ENCODE measurements around the gene TNFRSF1B. TPM values are rescaled to one million over a fixed set of nuclear protein-coding genes. Genes with fewer than 3 reads are reported as not detected.

Gene TNFRSF1B
- total and polyA plus RNA-seq, 2 donors (not counting 1 experiment from before 2014, with no cell fraction given) = 24.8 to 27.5 TPM

- H3K79me2 ChIP-seq (ENCODE audit: control insufficient read depth, insufficient read depth, low read length) = peaks cover 28% of the 10 kb centered on the region
These were observed 16.5 kb downstream of the TNFRSF1B start for GRCh38 chr1:12183095-12183794.

GRCh38 chr1:12184008-12184681 lies 17.4 kb downstream of the TNFRSF1B start:
- Histone ChIP-seq H4K20me1 (ENCODE audit: control insufficient read depth, extremely low read depth, insufficient read depth, low read length) (no peaks in the 10 kb centered on the region), H3K9ac (ENCODE audit: insufficient read depth, low read length) (peak overlapping the region; percentile 54), H3K36me3 (ENCODE audit: control insufficient read depth, insufficient read depth, low read length) (peaks cover 1% of the 10 kb centered on the region), H3K79me2 (ENCODE audit: control insufficient read depth, insufficient read depth, low read length) (peaks cover 26% of the 10 kb centered on the region), H3K27me3 (ENCODE audit: control insufficient read depth, insufficient read depth, low read length) (no peaks in the 10 kb centered on the region), H2AFZ (ENCODE audit: low read length) (no peak overlapping the region), H3K4me3 (replicated peaks in 1 of 4; ENCODE audit: control extremely low read depth in 1 of 4, insufficient read depth in 1 of 4, low read depth in 3 of 4, low read length in 4 of 4) (peak overlapping the region in 1 of 4 experiments; percentile 17), H3K27ac (ENCODE audit: insufficient read depth, low read length) (peak overlapping the region; percentile 64), H3K4me2 (ENCODE audit: extremely low read depth, insufficient read depth, low read length) (peak overlapping the region; percentile 56), H3K4me1 (ENCODE audit: control insufficient read depth, extremely low read depth, insufficient read depth, low read length) (peaks cover 29% of the 10 kb centered on the region), H3K9me3 (ENCODE audit: control insufficient read depth, insufficient read depth, low read depth, low read length) (no peaks in the 10 kb centered on the region)
- peak; percentile 65 to 90 for DNase-seq (ENCODE audit: low read depth in 2 of 2)
- TF ChIP-seq, protein P1, sequence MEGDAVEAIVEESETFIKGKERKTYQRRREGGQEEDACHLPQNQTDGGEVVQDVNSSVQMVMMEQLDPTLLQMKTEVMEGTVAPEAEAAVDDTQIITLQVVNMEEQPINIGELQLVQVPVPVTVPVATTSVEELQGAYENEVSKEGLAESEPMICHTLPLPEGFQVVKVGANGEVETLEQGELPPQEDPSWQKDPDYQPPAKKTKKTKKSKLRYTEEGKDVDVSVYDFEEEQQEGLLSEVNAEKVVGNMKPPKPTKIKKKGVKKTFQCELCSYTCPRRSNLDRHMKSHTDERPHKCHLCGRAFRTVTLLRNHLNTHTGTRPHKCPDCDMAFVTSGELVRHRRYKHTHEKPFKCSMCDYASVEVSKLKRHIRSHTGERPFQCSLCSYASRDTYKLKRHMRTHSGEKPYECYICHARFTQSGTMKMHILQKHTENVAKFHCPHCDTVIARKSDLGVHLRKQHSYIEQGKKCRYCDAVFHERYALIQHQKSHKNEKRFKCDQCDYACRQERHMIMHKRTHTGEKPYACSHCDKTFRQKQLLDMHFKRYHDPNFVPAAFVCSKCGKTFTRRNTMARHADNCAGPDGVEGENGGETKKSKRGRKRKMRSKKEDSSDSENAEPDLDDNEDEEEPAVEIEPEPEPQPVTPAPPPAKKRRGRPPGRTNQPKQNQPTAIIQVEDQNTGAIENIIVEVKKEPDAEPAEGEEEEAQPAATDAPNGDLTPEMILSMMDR (conservative IDR thresholded peaks at IDR 0.05 in 1 of 2, IDR thresholded peaks at IDR 0.05 in 1 of 2; ENCODE audit: low read depth in 1 of 2, low read length in 2 of 2) = peak; percentile 30 to 32
- TF ChIP-seq EZH2 (IDR thresholded peaks at IDR 0.05; ENCODE audit: low read length, missing control alignments) = no peak

More at GRCh38 chr1:12183095-12183794, 16.5 kb downstream of the TNFRSF1B start:
- Histone ChIP-seq H4K20me1 (ENCODE audit: control insufficient read depth, extremely low read depth, insufficient read depth, low read length) (no peaks in the 10 kb centered on the region), H3K27me3 (ENCODE audit: control insufficient read depth, insufficient read depth, low read length) (no peaks in the 10 kb centered on the region), H3K36me3 (ENCODE audit: control insufficient read depth, insufficient read depth, low read length) (peaks cover 1% of the 10 kb centered on the region), H2AFZ (ENCODE audit: low read length) (no peak overlapping the region), H3K4me2 (ENCODE audit: extremely low read depth, insufficient read depth, low read length) (no peak overlapping the region), H3K4me3 (replicated peaks in 1 of 4; ENCODE audit: control extremely low read depth in 1 of 4, insufficient read depth in 1 of 4, low read depth in 3 of 4, low read length in 4 of 4) (no peak overlapping the region), H3K4me1 (ENCODE audit: control insufficient read depth, extremely low read depth, insufficient read depth, low read length) (peaks cover 36% of the 10 kb centered on the region), H3K9ac (ENCODE audit: insufficient read depth, low read length) (no peak overlapping the region), H3K9me3 (ENCODE audit: control insufficient read depth, insufficient read depth, low read depth, low read length) (no peaks in the 10 kb centered on the region), H3K27ac (ENCODE audit: insufficient read depth, low read length) (no peak overlapping the region)
- TF ChIP-seq, protein P1 (conservative IDR thresholded peaks at IDR 0.05 in 1 of 2, IDR thresholded peaks at IDR 0.05 in 1 of 2; ENCODE audit: low read depth in 1 of 2, low read length in 2 of 2) = no peak
- no peak for TF ChIP-seq EZH2 (IDR thresholded peaks at IDR 0.05; ENCODE audit: low read length, missing control alignments)
- no peak for DNase-seq (ENCODE audit: low read depth in 2 of 2)

GRCh38 chr1:12185036-12185917 lies 18.5 kb downstream of the TNFRSF1B start:
- H4K20me1 ChIP-seq (ENCODE audit: control insufficient read depth, extremely low read depth, insufficient read depth, low read length) = no peaks in the 10 kb centered on the region
- H3K9ac ChIP-seq (ENCODE audit: insufficient read depth, low read length) = peak overlapping the region; percentile 54
- H3K36me3 ChIP-seq (ENCODE audit: control insufficient read depth, insufficient read depth, low read length) = peaks cover 2% of the 10 kb centered on the region
- H3K4me1 ChIP-seq (ENCODE audit: control insufficient read depth, extremely low read depth, insufficient read depth, low read length) = peaks cover 26% of the 10 kb centered on the region
- TF ChIP-seq, protein P1 (conservative IDR thresholded peaks at IDR 0.05 in 1 of 2, IDR thresholded peaks at IDR 0.05 in 1 of 2; ENCODE audit: low read depth in 1 of 2, low read length in 2 of 2) = no peak
- no peak for TF ChIP-seq EZH2 (IDR thresholded peaks at IDR 0.05; ENCODE audit: low read length, missing control alignments)
- no peaks in the 10 kb centered on the region for H3K9me3 ChIP-seq (ENCODE audit: control insufficient read depth, insufficient read depth, low read depth, low read length)
- H3K27me3 ChIP-seq (ENCODE audit: control insufficient read depth, insufficient read depth, low read length) = no peaks in the 10 kb centered on the region
- H3K27ac ChIP-seq (ENCODE audit: insufficient read depth, low read length) = peak overlapping the region; percentile 64
- peaks cover 28% of the 10 kb centered on the region for H3K79me2 ChIP-seq (ENCODE audit: control insufficient read depth, insufficient read depth, low read length)
- H3K4me2 ChIP-seq (ENCODE audit: extremely low read depth, insufficient read depth, low read length) = no peak overlapping the region
- DNase-seq (ENCODE audit: low read depth in 2 of 2) = no peak
- no peak overlapping the region for H2AFZ ChIP-seq (ENCODE audit: low read length)
- no peak overlapping the region for H3K4me3 ChIP-seq (replicated peaks in 1 of 4; ENCODE audit: control extremely low read depth in 1 of 4, insufficient read depth in 1 of 4, low read depth in 3 of 4, low read length in 4 of 4)

Data from fibroblast of lung (primary cell).